Measurements from ENCODE around the gene ACER3.

- TF ChIP-seq, protein P1, sequence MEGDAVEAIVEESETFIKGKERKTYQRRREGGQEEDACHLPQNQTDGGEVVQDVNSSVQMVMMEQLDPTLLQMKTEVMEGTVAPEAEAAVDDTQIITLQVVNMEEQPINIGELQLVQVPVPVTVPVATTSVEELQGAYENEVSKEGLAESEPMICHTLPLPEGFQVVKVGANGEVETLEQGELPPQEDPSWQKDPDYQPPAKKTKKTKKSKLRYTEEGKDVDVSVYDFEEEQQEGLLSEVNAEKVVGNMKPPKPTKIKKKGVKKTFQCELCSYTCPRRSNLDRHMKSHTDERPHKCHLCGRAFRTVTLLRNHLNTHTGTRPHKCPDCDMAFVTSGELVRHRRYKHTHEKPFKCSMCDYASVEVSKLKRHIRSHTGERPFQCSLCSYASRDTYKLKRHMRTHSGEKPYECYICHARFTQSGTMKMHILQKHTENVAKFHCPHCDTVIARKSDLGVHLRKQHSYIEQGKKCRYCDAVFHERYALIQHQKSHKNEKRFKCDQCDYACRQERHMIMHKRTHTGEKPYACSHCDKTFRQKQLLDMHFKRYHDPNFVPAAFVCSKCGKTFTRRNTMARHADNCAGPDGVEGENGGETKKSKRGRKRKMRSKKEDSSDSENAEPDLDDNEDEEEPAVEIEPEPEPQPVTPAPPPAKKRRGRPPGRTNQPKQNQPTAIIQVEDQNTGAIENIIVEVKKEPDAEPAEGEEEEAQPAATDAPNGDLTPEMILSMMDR (IDR thresholded peaks at IDR 0.05) = no peak
- TF ChIP-seq POLR2A (IDR thresholded peaks at IDR 0.05) (no peak), EP300 (IDR thresholded peaks at IDR 0.05) (no peak)
Observed at GRCh38 chr11:77036398-77036797, 175.7 kb downstream of the ACER3 start.
